Measurements from ENCODE around the gene ZNF786.

- TF ChIP-seq POLR2A (IDR thresholded peaks at IDR 0.05): no peak
- no peak for TF ChIP-seq CTCF (IDR thresholded peaks at IDR 0.05 in 4 of 5, conservative IDR thresholded peaks at IDR 0.05 in 1 of 5)
Observed at GRCh38 chr7:149074116-149074885, 16.2 kb downstream of the ZNF786 start.
